HUES6 (cell line): ENCODE results near the gene NXPH1.
"Not testable (repeated sequence)": the region's sequence is repeated elsewhere in the genome, so short reads cannot be mapped to it uniquely, and the experiment has no call there.

Experiments
- H3K27ac ChIP-seq: 2 replicates; pipeline ENCODE4 v1.7.0; 2013; ENCODE audit warnings: low read depth, mild to moderate bottlenecking, low read length, inconsistent platforms
- H3K27me3 ChIP-seq: 2 replicates; pipeline ENCODE4 v1.6.1; 2013; ENCODE audit warnings: low read length; ENCODE audit not compliant: control insufficient read depth, insufficient read depth
- H3K36me3 ChIP-seq: 2 replicates; pipeline ENCODE4 v1.6.1; 2013; ENCODE audit warnings: low read length; ENCODE audit not compliant: control insufficient read depth, insufficient read depth
- H3K4me1 ChIP-seq: 2 replicates; pipeline ENCODE4 v1.6.1; 2013; ENCODE audit warnings: low read length; ENCODE audit not compliant: control insufficient read depth, insufficient read depth
- H3K4me3 ChIP-seq: 2 replicates; pipeline ENCODE4 v1.5.1; 2013; ENCODE audit warnings: low read depth, low read length
- H3K9ac ChIP-seq: one replicate; pipeline ENCODE4 v1.6.1; 2013; ENCODE audit warnings: mild to moderate bottlenecking, low read length
- H3K9me3 ChIP-seq: 2 replicates; pipeline ENCODE4 v1.6.1; 2013; ENCODE audit warnings: low read depth, low read length; ENCODE audit not compliant: control insufficient read depth, insufficient read depth

Gene NXPH1

DNA sequence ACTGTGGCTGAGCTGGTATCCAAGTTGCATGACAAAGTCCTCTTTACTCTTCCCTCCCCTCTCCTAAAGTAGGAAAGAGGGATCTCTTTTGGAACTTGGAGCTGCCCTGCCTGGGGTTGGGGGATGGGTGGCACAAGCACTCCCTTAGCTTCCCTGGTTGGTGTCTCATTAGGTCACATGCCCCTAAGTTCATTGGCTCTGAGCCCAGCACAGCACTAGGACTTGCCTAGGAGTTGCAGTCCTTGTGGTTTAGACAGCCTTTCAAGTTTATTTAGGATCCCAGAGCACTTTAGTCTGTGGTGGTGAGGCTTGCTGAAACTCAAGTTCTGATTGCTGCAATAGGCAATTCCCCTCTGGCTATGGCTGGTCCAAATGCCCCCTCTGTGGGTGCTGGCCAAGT is 281.4 kb downstream of the NXPH1 start:
- no peak overlapping the region for H3K9ac ChIP-seq
- H3K4me3 ChIP-seq: no peak overlapping the region
- no peaks in the 10 kb centered on the region for H3K27me3 ChIP-seq
- H3K9me3 ChIP-seq: no peaks in the 10 kb centered on the region
- no peak overlapping the region for H3K27ac ChIP-seq
- H3K4me1 ChIP-seq: no peaks in the 10 kb centered on the region
- H3K36me3 ChIP-seq: no peaks in the 10 kb centered on the region

DNA sequence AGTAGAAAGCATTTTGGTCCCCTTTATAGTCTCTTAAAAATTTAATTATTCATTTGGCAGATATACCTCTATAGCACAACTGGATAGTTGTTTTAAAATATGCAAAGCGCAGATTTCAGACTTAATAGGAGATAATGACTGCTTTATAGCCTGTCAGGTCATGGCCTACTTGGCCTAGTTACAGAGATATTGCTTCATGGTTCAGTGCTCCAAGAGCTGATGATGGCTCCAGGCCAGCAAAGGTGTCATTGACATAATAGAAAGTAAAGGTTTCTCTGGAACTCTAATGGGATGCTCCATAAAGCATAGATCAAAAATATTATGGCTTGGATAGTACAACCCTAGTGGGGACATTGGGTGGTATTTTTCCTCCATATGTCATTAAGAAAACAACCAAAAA is 285.7 kb downstream of the NXPH1 start:
- no peaks in the 10 kb centered on the region for H3K4me1 ChIP-seq
- no peaks in the 10 kb centered on the region for H3K27me3 ChIP-seq
- no peak overlapping the region for H3K9ac ChIP-seq
- H3K4me3 ChIP-seq: no peak overlapping the region
- H3K9me3 ChIP-seq: no peaks in the 10 kb centered on the region
- H3K36me3 ChIP-seq: no peaks in the 10 kb centered on the region
- no peak overlapping the region for H3K27ac ChIP-seq

DNA sequence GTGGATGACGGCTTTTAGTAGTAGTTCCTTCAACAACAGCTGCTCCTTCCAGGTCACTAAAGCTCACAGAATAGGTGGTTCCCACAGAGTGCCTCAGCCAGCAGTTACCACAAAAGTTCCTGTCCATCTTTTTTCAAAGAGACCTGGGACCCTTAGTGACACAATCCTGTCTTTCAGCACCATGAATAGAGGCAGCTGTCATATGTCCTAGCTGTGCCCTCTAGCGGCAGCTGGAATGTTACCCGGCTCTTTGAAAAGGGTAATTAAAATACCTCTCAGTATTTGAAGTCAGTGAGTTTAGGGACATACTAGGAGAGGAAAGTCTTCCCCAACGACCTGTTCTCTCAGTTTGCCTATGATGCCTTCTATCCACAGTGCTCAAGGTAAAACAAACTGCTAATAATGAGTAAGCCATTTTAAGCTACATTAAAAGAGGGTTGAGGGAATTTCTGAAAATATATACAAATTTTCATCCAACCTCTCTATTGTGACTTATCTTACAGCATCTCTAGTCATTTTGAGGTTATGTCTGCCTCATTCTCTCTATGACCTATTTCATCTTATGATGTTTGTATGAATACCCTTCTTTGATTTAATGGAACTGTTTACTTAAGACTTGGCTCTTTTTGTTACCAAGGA is 290.8 kb downstream of the NXPH1 start:
- H3K4me3 ChIP-seq: no peak overlapping the region
- no peak overlapping the region for H3K9ac ChIP-seq

DNA sequence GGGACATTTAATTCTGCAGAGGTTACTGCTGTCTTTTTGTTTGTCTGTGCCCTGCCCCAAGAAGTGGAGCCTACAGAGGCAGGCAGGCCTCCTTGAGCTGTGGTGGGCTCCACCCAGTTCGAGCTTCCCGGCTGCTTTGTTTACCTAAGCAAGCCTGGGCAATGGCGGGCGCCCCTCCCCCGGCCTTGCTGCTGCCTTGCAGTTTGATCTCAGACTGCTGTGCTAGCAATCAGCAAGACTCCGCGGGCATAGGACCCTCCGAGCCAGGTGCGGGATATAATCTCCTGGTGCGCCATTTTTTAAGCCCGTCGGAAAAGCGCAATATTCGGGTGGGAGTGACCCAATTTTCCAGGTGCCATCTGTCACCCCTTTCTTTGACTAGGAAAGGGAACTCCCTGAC is 298.3 kb downstream of the NXPH1 start:
- H3K9me3 ChIP-seq, H3K27me3 ChIP-seq, H3K9ac ChIP-seq, H3K27ac ChIP-seq, H3K4me1 ChIP-seq, H3K4me3 ChIP-seq, H3K36me3 ChIP-seq: not testable (repeated sequence)

More for the DNA sequence above, 290.8 kb downstream of the NXPH1 start:
- Histone ChIP-seq H3K36me3 (no peaks in the 10 kb centered on the region), H3K27me3 (no peaks in the 10 kb centered on the region), H3K9me3 (no peaks in the 10 kb centered on the region), H3K27ac (no peak overlapping the region), H3K4me1 (no peaks in the 10 kb centered on the region)

DNA sequence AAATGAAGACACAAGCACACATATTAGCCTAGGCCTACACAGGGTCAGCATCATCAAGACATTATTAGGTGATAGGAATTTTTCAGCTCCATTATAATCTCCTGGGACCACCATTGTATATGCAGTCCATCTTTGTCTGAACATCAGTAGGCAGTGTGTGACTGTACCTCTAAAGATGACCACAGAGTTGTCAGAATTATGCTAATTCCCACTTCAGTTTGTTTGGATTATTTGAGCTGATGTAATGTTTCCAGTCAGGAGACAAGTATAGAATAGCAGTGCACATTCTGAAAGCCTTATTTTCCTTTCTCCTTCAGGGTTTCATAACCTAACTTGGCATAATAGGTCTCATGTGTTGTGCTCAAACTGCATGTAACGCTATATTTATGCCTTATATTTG is 306.4 kb downstream of the NXPH1 start:
- H3K9ac ChIP-seq: no peak overlapping the region
- H3K36me3 ChIP-seq: no peaks in the 10 kb centered on the region
- H3K27me3 ChIP-seq: no peaks in the 10 kb centered on the region
- no peak overlapping the region for H3K4me3 ChIP-seq
- H3K27ac ChIP-seq: no peak overlapping the region
- H3K4me1 ChIP-seq: no peaks in the 10 kb centered on the region
- H3K9me3 ChIP-seq: no peaks in the 10 kb centered on the region

DNA sequence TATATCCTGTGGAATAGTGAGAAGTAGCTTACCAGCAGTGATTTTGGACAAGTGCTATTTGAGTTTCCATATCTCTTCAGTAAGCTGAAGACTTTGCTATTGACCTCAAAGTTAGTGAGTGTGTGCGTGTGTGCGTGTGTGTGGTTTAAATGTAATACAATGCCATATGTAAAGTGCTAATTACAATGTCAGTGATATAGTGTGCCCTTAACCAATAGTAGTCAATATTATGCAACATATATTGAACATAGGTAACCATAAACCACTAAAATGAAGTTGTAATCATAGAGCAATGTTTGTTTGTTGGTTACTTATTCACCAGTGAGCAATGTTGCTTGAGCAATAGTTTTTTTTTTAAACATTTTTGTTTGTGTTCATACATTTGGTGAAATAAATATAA is 309.4 kb downstream of the NXPH1 start:
- no peaks in the 10 kb centered on the region for H3K36me3 ChIP-seq
- H3K9ac ChIP-seq: no peak overlapping the region
- H3K4me1 ChIP-seq: no peaks in the 10 kb centered on the region
- H3K9me3 ChIP-seq: no peaks in the 10 kb centered on the region
- H3K27me3 ChIP-seq: no peaks in the 10 kb centered on the region
- H3K4me3 ChIP-seq: no peak overlapping the region
- no peak overlapping the region for H3K27ac ChIP-seq

DNA sequence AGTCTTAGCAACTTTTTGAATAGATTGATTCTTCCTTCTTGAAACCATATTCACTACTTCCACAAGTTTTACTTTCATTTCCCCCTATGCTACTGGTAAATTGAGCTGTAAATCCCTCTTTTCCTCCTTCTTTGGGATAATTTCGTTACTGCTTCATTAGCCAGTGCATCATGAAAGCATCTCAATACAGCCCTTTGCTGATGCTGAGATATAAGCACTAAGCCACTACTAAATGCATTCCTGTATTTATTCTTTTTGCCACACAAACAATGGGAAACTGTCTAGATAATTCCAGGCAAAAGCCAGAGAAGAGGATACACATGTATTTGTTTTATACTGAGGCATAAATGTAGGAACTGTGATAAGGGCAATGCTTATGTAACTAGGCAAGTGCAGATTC is 313.9 kb downstream of the NXPH1 start:
- no peaks in the 10 kb centered on the region for H3K9me3 ChIP-seq
- H3K36me3 ChIP-seq: no peaks in the 10 kb centered on the region
- H3K4me3 ChIP-seq: no peak overlapping the region
- H3K4me1 ChIP-seq: no peaks in the 10 kb centered on the region
- no peaks in the 10 kb centered on the region for H3K27me3 ChIP-seq
- no peak overlapping the region for H3K27ac ChIP-seq
- H3K9ac ChIP-seq: no peak overlapping the region

DNA sequence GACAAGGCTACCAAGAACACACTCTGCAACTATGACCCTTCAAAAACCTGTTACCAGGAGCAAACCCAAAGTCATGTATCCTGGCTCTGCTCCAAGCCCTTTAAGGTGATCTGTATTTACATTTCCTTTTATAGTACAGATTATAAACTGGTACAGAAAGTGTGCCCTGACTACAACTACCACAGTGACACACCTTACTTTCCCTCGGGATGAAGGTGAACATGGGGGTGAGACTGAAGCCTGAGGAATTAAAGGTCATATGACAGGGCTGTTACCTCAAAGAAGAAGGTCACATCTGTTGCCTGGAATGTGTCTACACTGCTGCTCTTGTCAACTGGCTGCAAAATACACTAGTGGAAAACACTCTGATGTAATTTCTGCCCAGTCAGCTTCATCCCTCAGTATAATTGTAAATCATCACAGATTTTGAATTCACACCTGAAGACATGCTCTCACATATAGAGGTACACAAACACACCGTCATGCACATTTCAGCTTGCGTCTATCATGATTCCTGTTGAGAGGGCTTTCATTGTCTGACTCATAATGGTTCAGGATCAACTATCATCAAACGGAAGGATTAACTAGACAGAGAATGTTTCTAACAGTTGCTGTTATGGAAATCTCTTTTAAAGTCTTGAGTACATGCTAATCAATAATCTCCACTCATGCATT is 318.3 kb downstream of the NXPH1 start:
- no peaks in the 10 kb centered on the region for H3K27me3 ChIP-seq
- no peak overlapping the region for H3K9ac ChIP-seq
- no peaks in the 10 kb centered on the region for H3K36me3 ChIP-seq
- no peak overlapping the region for H3K27ac ChIP-seq
- no peaks in the 10 kb centered on the region for H3K4me1 ChIP-seq
- no peak overlapping the region for H3K4me3 ChIP-seq
- no peaks in the 10 kb centered on the region for H3K9me3 ChIP-seq

DNA sequence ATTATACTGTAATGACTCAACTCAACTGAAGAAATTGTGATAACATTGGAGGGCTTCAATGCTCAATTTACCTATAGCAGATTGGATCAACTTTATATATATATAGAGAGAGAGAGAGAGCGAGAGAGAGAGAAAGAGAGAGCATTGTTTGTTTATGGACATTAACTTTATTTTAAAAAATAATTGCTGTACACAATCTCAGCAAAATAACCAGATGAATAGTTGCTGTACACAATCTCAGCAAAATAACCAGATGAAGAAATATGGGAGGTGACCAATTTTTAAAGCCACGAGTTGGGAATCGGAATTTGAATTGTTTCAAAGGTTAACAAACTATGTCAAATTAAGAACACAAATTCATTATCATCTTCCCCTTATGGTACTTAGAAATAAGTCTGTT is 319.9 kb downstream of the NXPH1 start:
- Histone ChIP-seq H3K9ac (no peak overlapping the region), H3K36me3 (no peaks in the 10 kb centered on the region), H3K4me1 (no peaks in the 10 kb centered on the region), H3K9me3 (no peaks in the 10 kb centered on the region), H3K27me3 (no peaks in the 10 kb centered on the region), H3K27ac (no peak overlapping the region), H3K4me3 (no peak overlapping the region)

DNA sequence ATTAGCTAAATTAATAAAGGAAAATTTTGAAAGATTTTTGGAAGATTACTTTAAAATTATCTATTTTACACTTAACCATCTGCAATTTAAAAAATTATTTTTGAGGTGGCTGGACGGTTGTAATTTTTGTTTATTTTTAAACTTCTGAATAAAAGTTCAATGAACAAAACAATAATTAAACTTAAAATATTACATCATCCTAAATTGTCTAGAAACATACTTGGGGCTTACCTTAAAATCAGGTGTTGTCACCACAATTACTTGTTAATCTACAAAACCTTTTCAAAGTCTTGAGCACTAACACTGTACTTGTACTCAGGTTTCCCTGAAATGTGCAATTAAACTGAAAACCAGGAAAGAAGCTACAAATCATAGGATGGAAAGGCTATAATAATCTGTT is 328.3 kb downstream of the NXPH1 start:
- Histone ChIP-seq H3K9me3 (no peaks in the 10 kb centered on the region), H3K4me1 (no peaks in the 10 kb centered on the region), H3K9ac (no peak overlapping the region), H3K27me3 (no peaks in the 10 kb centered on the region), H3K36me3 (no peaks in the 10 kb centered on the region), H3K4me3 (no peak overlapping the region), H3K27ac (no peak overlapping the region)

DNA sequence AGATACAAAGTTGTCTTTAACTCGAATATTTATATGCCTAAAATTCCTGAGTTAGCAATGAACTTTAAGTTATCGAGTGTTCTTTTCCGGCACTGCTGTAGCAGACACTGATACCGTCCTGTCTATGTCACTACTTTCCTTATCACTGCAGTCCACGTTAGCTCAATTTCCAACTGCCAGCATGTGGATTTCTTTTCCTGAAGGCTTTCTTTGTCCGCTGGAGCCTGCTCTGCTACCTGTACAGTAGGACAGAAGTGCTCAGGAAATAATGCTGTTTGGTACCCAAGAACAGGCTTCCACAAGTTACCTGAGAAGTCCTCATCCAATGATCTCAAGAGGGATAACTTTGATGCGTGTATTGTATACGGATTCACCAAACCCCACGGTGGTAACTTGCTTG is 329.4 kb downstream of the NXPH1 start:
- no peak overlapping the region for H3K4me3 ChIP-seq
- no peaks in the 10 kb centered on the region for H3K27me3 ChIP-seq
- no peaks in the 10 kb centered on the region for H3K4me1 ChIP-seq
- no peak overlapping the region for H3K9ac ChIP-seq
- no peaks in the 10 kb centered on the region for H3K36me3 ChIP-seq
- H3K9me3 ChIP-seq: no peaks in the 10 kb centered on the region
- H3K27ac ChIP-seq: no peak overlapping the region
